MG63 (cell line): ENCODE results near the gene SPATA25. TPM values are rescaled to one million over a fixed set of nuclear protein-coding genes. Genes with fewer than 3 reads are reported as not detected.
"Not testable (repeated sequence)": the region's sequence is repeated elsewhere in the genome, so short reads cannot be mapped to it uniquely, and the experiment has no call there.

Source experiments
- DNase-seq: peaks from one replicate; pipeline ENCODE4 v3.0.0-alpha.2; 2020
- H3K27me3 ChIP-seq: fragments of 250-450 bp; sonication (Bioruptor Pico); 2 replicates; pipeline ENCODE4 v1.5.1; 2020; ENCODE audit warnings: mild to moderate bottlenecking, moderate library complexity
- H3K36me3 ChIP-seq: fragments of 250-450 bp; sonication (Bioruptor Pico); 2 replicates; pipeline ENCODE4 v1.5.1; 2020; ENCODE audit warnings: mild to moderate bottlenecking, moderate library complexity
- H3K4me3 ChIP-seq: fragments of 250-450 bp; sonication (Bioruptor Pico); 2 replicates; pipeline ENCODE4 v1.5.1; 2020; ENCODE audit warnings: mild to moderate bottlenecking, moderate library complexity
- H3K9me3 ChIP-seq: fragments of 250-450 bp; sonication (Bioruptor Pico); 2 replicates; pipeline ENCODE4 v1.5.1; 2020; ENCODE audit warnings: mild to moderate bottlenecking, moderate library complexity
- total RNA-seq: library from RNA; depleted of rRNA; stranded (reverse); fragments of >200 nt; shearing (Covaris generic); gene quantifications from 2 replicates; pipeline ENCODE4 v1.2.3, GENCODE V29; 2014; ENCODE audit warnings: low replicate concordance

The SPATA25 gene
- total RNA-seq, 1 experiment from 2014 or later: not detected

- Histone ChIP-seq H3K27me3 (no peaks in the 10 kb centered on the region), H3K36me3 (peaks cover 25% of the 10 kb centered on the region), H3K9me3 (no peaks in the 10 kb centered on the region), H3K4me3 (no peak overlapping the region)
- DNase-seq: no peak
Measured at GRCh38 chr20:45888681-45889080, 1.3 kb upstream of the SPATA25 start.

GRCh38 chr20:45886590-45887345 is 654 bp downstream of the SPATA25 start:
- no peak for DNase-seq
- Histone ChIP-seq H3K36me3 (peaks cover 30% of the 10 kb centered on the region), H3K4me3 (no peak overlapping the region), H3K27me3 (no peaks in the 10 kb centered on the region), H3K9me3 (no peaks in the 10 kb centered on the region)

- Histone ChIP-seq H3K36me3 (peaks cover 33% of the 10 kb centered on the region), H3K9me3 (no peaks in the 10 kb centered on the region), H3K4me3 (no peak overlapping the region), H3K27me3 (no peaks in the 10 kb centered on the region)
- DNase-seq: no peak
Measured at GRCh38 chr20:45883100-45883469, 4.3 kb downstream of the SPATA25 start.

GRCh38 chr20:45882469-45883099 is 4.8 kb downstream of the SPATA25 start:
- no peak for DNase-seq
- no peaks in the 10 kb centered on the region for H3K27me3 ChIP-seq
- H3K36me3 ChIP-seq: peaks cover 36% of the 10 kb centered on the region
- H3K9me3 ChIP-seq: no peaks in the 10 kb centered on the region
- H3K4me3 ChIP-seq: no peak overlapping the region

- peaks cover 37% of the 10 kb centered on the region for H3K36me3 ChIP-seq
- peak within 1 kb of the TSS; percentile 79 for H3K4me3 ChIP-seq
- H3K27me3 ChIP-seq: no peaks in the 10 kb centered on the region
- H3K9me3 ChIP-seq: no peaks in the 10 kb centered on the region
- peak; percentile 98 for DNase-seq
Measured at GRCh38 chr20:45880988-45881788, 6.2 kb downstream of the SPATA25 start, which contains the start of gene ZSWIM1. Gene ZSWIM1, plus strand, starts transcription at chr20:45881227. Its CDS starts 1,366 bp downstream, at chr20:45882593.

- DNase-seq: no peak
- Histone ChIP-seq H3K36me3 (peaks cover 27% of the 10 kb centered on the region), H3K9me3 (no peaks in the 10 kb centered on the region), H3K27me3 (no peaks in the 10 kb centered on the region), H3K4me3 (no peak overlapping the region)
Measured at GRCh38 chr20:45878076-45878761, 9.2 kb downstream of the SPATA25 start.

- H3K4me3 ChIP-seq: no peak overlapping the region
- no peaks in the 10 kb centered on the region for H3K9me3 ChIP-seq
- DNase-seq: no peak
Measured at GRCh38 chr20:45874576-45874975, 12.8 kb downstream of the SPATA25 start.

GRCh38 chr20:45874104-45874481 is 13.3 kb downstream of the SPATA25 start:
- H3K27me3 ChIP-seq, DNase-seq, H3K9me3 ChIP-seq, H3K4me3 ChIP-seq: not testable (repeated sequence)
- H3K36me3 ChIP-seq: peaks cover 21% of the 10 kb centered on the region

More at GRCh38 chr20:45874576-45874975, 12.8 kb downstream of the SPATA25 start:
- H3K36me3 ChIP-seq: peaks cover 21% of the 10 kb centered on the region
- H3K27me3 ChIP-seq: no peaks in the 10 kb centered on the region

- no peak overlapping the region for H3K4me3 ChIP-seq
- no peak for DNase-seq
- no peaks in the 10 kb centered on the region for H3K9me3 ChIP-seq
- no peaks in the 10 kb centered on the region for H3K27me3 ChIP-seq
- peaks cover 21% of the 10 kb centered on the region for H3K36me3 ChIP-seq
Measured at GRCh38 chr20:45873409-45874103, 13.9 kb downstream of the SPATA25 start.

GRCh38 chr20:45872626-45873025 is 14.8 kb downstream of the SPATA25 start:
- no peak for DNase-seq
- H3K9me3 ChIP-seq: no peaks in the 10 kb centered on the region
- no peak overlapping the region for H3K4me3 ChIP-seq
- no peaks in the 10 kb centered on the region for H3K27me3 ChIP-seq
- H3K36me3 ChIP-seq: peaks cover 18% of the 10 kb centered on the region

GRCh38 chr20:45867819-45868176 is 19.6 kb downstream of the SPATA25 start:
- DNase-seq: no peak
- Histone ChIP-seq H3K36me3 (peaks cover 3% of the 10 kb centered on the region; the same call in 1 of the 2 replicates), H3K27me3 (no peaks in the 10 kb centered on the region), H3K4me3 (no peak overlapping the region), H3K9me3 (no peaks in the 10 kb centered on the region)

- Histone ChIP-seq H3K27me3 (no peaks in the 10 kb centered on the region), H3K4me3 (no peak overlapping the region), H3K36me3 (no peaks in the 10 kb centered on the region), H3K9me3 (no peaks in the 10 kb centered on the region)
- DNase-seq: no peak
Measured at GRCh38 chr20:45867136-45867818, 20.1 kb downstream of the SPATA25 start.

GRCh38 chr20:45866454-45866853 is 21.0 kb downstream of the SPATA25 start:
- Histone ChIP-seq H3K27me3 (no peaks in the 10 kb centered on the region), H3K36me3 (no peaks in the 10 kb centered on the region), H3K4me3 (no peak overlapping the region), H3K9me3 (no peaks in the 10 kb centered on the region)
- no peak for DNase-seq

GRCh38 chr20:45863543-45864470 is 23.6 kb downstream of the SPATA25 start:
- no peaks in the 10 kb centered on the region for H3K36me3 ChIP-seq
- H3K27me3 ChIP-seq: no peaks in the 10 kb centered on the region
- H3K4me3 ChIP-seq: no peak overlapping the region
- no peak for DNase-seq
- no peaks in the 10 kb centered on the region for H3K9me3 ChIP-seq
